GM10266 (cell line): Measurements from ENCODE around the gene NPLOC4.
"Not testable (repeated sequence)": the region's sequence is repeated elsewhere in the genome, so short reads cannot be mapped to it uniquely, and the experiment has no call there.

Source experiments
- DNase-seq: peaks from one replicate; pipeline ENCODE4 v3.0.0; 2012; ENCODE audit errors: extremely low spot score
- CTCF ChIP-seq: IDR thresholded peaks from 2 replicates; pipeline ENCODE4 v1.5.1; 2012; ENCODE audit warnings: mild to moderate bottlenecking, low read depth; ENCODE audit not compliant: control insufficient read depth, insufficient read depth; ENCODE audit errors: missing control alignments

Gene NPLOC4

DNA sequence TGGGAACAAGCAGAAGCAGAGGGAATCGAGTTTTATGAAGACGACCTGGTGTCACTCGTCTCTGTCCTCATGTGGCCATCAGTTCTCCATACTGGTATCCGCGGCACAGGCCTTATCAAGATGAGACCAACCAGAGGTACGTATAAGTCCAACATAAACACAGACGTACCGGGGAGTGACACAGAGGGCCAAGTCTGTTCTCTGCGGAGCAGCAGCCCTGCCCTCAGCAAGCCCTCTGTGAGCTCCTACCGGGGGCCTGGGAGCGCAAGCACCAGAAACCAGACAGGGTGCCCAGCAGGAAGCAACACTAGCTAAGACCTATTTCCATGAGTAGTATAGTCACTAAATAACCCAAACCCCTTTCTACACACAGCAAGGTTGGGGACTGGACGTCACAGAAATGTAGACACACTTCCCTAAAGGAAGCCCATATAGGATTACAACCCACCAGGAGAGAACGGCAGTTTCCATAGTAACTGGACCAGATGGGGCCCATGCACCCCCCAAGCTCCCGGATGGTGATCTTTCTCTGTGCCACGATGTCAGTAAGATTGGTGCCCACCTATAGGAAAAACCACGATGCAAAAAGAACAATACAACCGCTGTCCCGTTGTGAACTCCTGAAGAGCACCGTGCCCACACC, 45.8 kb upstream of the NPLOC4 start:
- TF ChIP-seq CTCF = no peak
- DNase-seq = no peak

- TF ChIP-seq CTCF = no peak
- DNase-seq = no peak
Measured at GRCh38 chr17:81681672-81682071, 44.8 kb upstream of the NPLOC4 start.

DNA sequence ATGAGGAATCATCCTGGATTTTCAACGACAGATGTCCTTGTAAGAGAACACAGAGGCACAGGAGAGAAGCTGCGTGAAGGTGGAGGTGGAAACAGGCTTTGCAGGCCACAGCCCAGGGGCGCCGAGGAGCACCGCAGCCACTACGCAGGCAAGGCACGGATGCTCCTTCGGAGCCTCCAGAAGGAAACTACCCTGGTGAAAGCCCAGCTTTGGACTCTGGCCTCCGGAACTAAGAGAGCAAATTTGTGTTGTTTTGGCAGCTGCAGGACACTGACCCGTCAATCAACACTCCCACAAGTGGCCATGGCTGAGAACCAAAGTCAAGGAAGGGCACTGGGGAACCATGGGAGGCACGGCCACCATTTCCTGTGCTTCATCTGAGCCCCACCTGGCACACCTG, 43.2 kb upstream of the NPLOC4 start:
- TF ChIP-seq CTCF = no peak
- DNase-seq = no peak

DNA sequence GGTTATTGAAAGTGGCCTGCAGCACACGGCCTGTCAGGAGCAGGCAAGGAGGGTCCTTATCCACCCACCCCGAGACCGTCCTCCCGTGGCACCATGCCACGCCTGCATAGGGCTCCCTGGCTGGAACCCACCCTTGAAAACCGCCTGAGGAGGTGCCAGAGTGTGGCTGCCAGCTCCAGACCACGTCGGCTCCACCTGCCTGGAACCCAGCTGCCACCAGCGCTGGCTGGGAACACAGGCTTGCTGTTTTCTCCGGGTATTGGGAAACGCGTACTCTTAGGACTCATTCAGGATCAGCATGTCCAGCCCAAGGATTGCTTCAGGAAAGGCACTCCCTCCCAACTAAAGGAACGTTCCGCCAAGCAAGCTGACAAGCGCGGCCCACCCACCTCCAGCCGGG, 40.0 kb upstream of the NPLOC4 start:
- no peak for TF ChIP-seq CTCF
- DNase-seq = no peak

GRCh38 chr17:81675515-81676221, 38.8 kb upstream of the NPLOC4 start:
- DNase-seq = not testable (repeated sequence)
- peak; percentile 49 for TF ChIP-seq CTCF

DNA sequence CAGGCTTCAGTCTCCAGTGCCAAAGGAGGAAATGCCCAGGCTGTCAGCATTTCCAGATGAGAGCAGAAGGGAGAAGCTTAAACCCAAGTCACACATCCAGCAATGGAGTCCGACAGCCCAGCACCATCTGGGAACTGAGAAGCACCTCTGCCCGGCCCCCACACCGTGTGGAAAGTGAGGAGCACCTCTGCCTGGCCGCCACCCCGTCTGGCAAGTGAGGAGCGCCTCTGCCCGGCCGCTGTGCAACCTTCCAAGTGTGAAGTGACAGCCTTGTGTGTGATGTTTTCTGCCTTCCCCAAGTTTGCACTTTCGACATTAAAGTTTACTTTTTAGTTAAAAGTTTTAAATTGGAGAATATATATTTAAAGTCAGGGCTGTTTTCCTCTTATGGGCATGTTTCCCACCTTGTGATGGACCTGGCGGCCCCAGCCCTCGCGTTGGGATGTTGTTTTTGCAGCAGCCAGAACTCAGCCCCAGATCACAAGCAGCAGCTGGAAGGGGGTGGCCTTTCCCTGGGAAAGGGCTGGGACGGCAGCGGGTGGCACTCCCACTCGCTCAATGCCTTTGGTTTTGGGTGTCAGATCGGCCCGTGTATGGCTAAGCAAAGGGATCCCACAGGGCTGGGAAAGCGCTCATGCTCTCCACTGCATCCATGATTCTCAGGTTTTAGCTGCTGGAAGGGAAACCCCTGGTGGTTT, 36.8 kb upstream of the NPLOC4 start:
- no peak for DNase-seq

More for the DNA sequence above, 36.8 kb upstream of the NPLOC4 start:
- TF ChIP-seq CTCF = no peak
